Epithelial cell of prostate (primary cell): Measurements from ENCODE around the gene HBM.
"Not testable (repeated sequence)": the region's sequence is repeated elsewhere in the genome, so short reads cannot be mapped to it uniquely, and the experiment has no call there.

ENCODE experiments used
- DNase-seq: peaks from one replicate; pipeline ENCODE4 v3.0.0-alpha.2; 2011; ENCODE audit warnings: low read depth, low spot score
- H3K27ac ChIP-seq: fragments of 450-650 bp; 2 replicates; pipeline ENCODE4 v1.5.1; 2017; ENCODE audit warnings: mild to moderate bottlenecking

Gene HBM

GRCh38 chr16:166375-167121 is 770 bp downstream of the HBM start:
- no peak for DNase-seq
- no peak overlapping the region for H3K27ac ChIP-seq

GRCh38 chr16:167122-167690 is 1.4 kb downstream of the HBM start:
- DNase-seq, result no peak
- no peak overlapping the region for H3K27ac ChIP-seq

- H3K27ac ChIP-seq, result no peak overlapping the region
- DNase-seq, result no peak
Measured at GRCh38 chr16:168424-168823, 2.6 kb downstream of the HBM start.

- H3K27ac ChIP-seq, result no peak overlapping the region
- DNase-seq, result no peak
Measured at GRCh38 chr16:169014-169413, 3.2 kb downstream of the HBM start.

- not testable (repeated sequence) for DNase-seq, H3K27ac ChIP-seq
Measured at GRCh38 chr16:170088-170507, 4.3 kb downstream of the HBM start.

- no peak overlapping the region for H3K27ac ChIP-seq
- DNase-seq, result no peak
Measured at GRCh38 chr16:170788-171187, 5.0 kb downstream of the HBM start.

GRCh38 chr16:172374-172941 is 6.7 kb downstream of the HBM start, which contains the start of gene HBA2:
Gene HBA2 (plus strand): TSS chr16:172876. CDS start chr16:172913, 37 bp downstream.
- not testable (repeated sequence) for DNase-seq, H3K27ac ChIP-seq

- not testable (repeated sequence) for H3K27ac ChIP-seq, DNase-seq
Measured at GRCh38 chr16:173211-173854, 7.6 kb downstream of the HBM start.

- H3K27ac ChIP-seq, DNase-seq: not testable (repeated sequence)
Measured at GRCh38 chr16:173928-174769, 8.4 kb downstream of the HBM start.

- no peak for DNase-seq
- H3K27ac ChIP-seq, result no peak overlapping the region
Measured at GRCh38 chr16:175011-175949, 9.5 kb downstream of the HBM start.

- H3K27ac ChIP-seq, DNase-seq: not testable (repeated sequence)
Measured at GRCh38 chr16:176006-176405, 10.2 kb downstream of the HBM start.

- H3K27ac ChIP-seq, DNase-seq: not testable (repeated sequence)
Measured at GRCh38 chr16:176477-177382, 11.0 kb downstream of the HBM start, which contains the start of gene HBA1. Gene HBA1 (plus strand): TSS chr16:176680. CDS start chr16:176717, 37 bp downstream.

GRCh38 chr16:177394-177822 is 11.6 kb downstream of the HBM start:
- H3K27ac ChIP-seq, result no peak overlapping the region
- DNase-seq, result no peak

GRCh38 chr16:177981-178667 is 12.3 kb downstream of the HBM start:
- DNase-seq, result no peak

GRCh38 chr16:178668-179015 is 12.9 kb downstream of the HBM start:
- no peak for DNase-seq
- H3K27ac ChIP-seq, result no peak overlapping the region

More at GRCh38 chr16:177981-178667, 12.3 kb downstream of the HBM start:
- no peak overlapping the region for H3K27ac ChIP-seq

GRCh38 chr16:179211-180092 is 13.7 kb downstream of the HBM start:
- H3K27ac ChIP-seq, result no peak overlapping the region
- DNase-seq, result no peak
